Rectal smooth muscle tissue (tissue), 1 donor: ENCODE data around the gene CAV2.

Experiments used
- H3K27ac ChIP-seq: one replicate; pipeline ENCODE4 v1.7.0; 2013; ENCODE audit warnings: low read depth, low read length, inconsistent platforms
- H3K27me3 ChIP-seq: one replicate; pipeline ENCODE4 v1.7.0; 2013; ENCODE audit warnings: low read length; ENCODE audit not compliant: control insufficient read depth, insufficient read depth
- H3K36me3 ChIP-seq: one replicate; pipeline ENCODE4 v1.7.0; 2013; ENCODE audit warnings: low read length; ENCODE audit not compliant: control insufficient read depth, insufficient read depth
- H3K4me1 ChIP-seq: one replicate; pipeline ENCODE4 v1.7.0; 2013; ENCODE audit warnings: low read length; ENCODE audit not compliant: control insufficient read depth, insufficient read depth
- H3K4me3 ChIP-seq: one replicate; pipeline ENCODE4 v1.7.0; 2013; ENCODE audit warnings: low read length
- H3K9ac ChIP-seq: one replicate; pipeline ENCODE4 v1.7.0; 2013; ENCODE audit warnings: low read length

The CAV2 gene

GRCh38 chr7:116557901-116558300 lies 58.4 kb downstream of the CAV2 start:
- peaks cover 29% of the 10 kb centered on the region for H3K4me1 ChIP-seq
- H3K27me3 ChIP-seq: no peaks in the 10 kb centered on the region
- H3K4me3 ChIP-seq: no peak overlapping the region
- peaks cover 3% of the 10 kb centered on the region for H3K36me3 ChIP-seq
- no peak overlapping the region for H3K9ac ChIP-seq
- H3K27ac ChIP-seq: no peak overlapping the region
